ENCODE measurements around the gene DCAF12. TPM values are rescaled to one million over a fixed set of nuclear protein-coding genes. Genes with fewer than 3 reads are reported as not detected.

Gene DCAF12
- total and polyA plus RNA-seq, 2 of the 13 experiments (the other 11 are each of a cell fraction or from before 2014, with no cell fraction given), result 26.8 to 37.4 TPM

GRCh38 chr9:34126207-34127034, at the start of gene DCAF12 (continued):
- TF ChIP-seq SP1 (IDR thresholded peaks at IDR 0.05), result no peak
- TF ChIP-seq SP1 (CRISPR knock-in tag; IDR thresholded peaks at IDR 0.05), result no peak; the same call in 1 of the 2 replicates
- peak; percentile 83 for TF ChIP-seq ZNF878 (CRISPR knock-in tag; IDR thresholded peaks at IDR 0.05)
- TF ChIP-seq RBFOX2 (IDR thresholded peaks at IDR 0.05; ENCODE audit: low read depth, low read length), result peak; percentile 87
- no peak for TF ChIP-seq STAT6 (CRISPR knock-in tag; IDR thresholded peaks at IDR 0.05; ENCODE audit: borderline replicate concordance)
- no peak for TF ChIP-seq ZNF780A (CRISPR knock-in tag; IDR thresholded peaks at IDR 0.05)
- TF ChIP-seq ZNF549 (CRISPR knock-in tag; IDR thresholded peaks at IDR 0.05), result no peak
- TF ChIP-seq PPARG (CRISPR knock-in tag; conservative IDR thresholded peaks at IDR 0.05), result no peak
- TF ChIP-seq ARNT2 (CRISPR knock-in tag; IDR thresholded peaks at IDR 0.05; ENCODE audit: low read depth), result peak; percentile 75
- TF ChIP-seq ZNF512 (CRISPR knock-in tag; IDR thresholded peaks at IDR 0.05), result no peak
- TF ChIP-seq TMF1 (CRISPR knock-in tag; IDR thresholded peaks at IDR 0.05; ENCODE audit: low read depth), result 0 out of 2 replicates have a peak, but pooled peaks have one; percentile 19
- TF ChIP-seq DPF2 (CRISPR knock-in tag; IDR thresholded peaks at IDR 0.05; ENCODE audit: borderline replicate concordance, low read depth), result no peak; the same call in 1 of the 2 replicates
- no peak for TF ChIP-seq GPN1 (CRISPR knock-in tag; IDR thresholded peaks at IDR 0.05; ENCODE audit: borderline replicate concordance)
- TF ChIP-seq JDP2 (CRISPR knock-in tag; IDR thresholded peaks at IDR 0.05; ENCODE audit: borderline replicate concordance), result no peak
- TF ChIP-seq TBP (CRISPR knock-in tag; IDR thresholded peaks at IDR 0.05), result no peak
- peak; percentile 80 for TF ChIP-seq ZGPAT (CRISPR knock-in tag; IDR thresholded peaks at IDR 0.05)
- TF ChIP-seq FOXK1 (CRISPR knock-in tag; IDR thresholded peaks at IDR 0.05; ENCODE audit: borderline replicate concordance, low read depth), result peak; percentile 58; the same call in 1 of the 2 replicates
- TF ChIP-seq ZFP36 (IDR thresholded peaks at IDR 0.05; ENCODE audit: borderline replicate concordance, low read depth, low read length, partially characterized antibody), result no peak
- no peak for TF ChIP-seq ADNP (CRISPR knock-in tag; IDR thresholded peaks at IDR 0.05)
- TF ChIP-seq NR1H2 (CRISPR knock-in tag; IDR thresholded peaks at IDR 0.05; ENCODE audit: borderline replicate concordance, low read depth), result no peak
- TF ChIP-seq GATAD1 (CRISPR knock-in tag; IDR thresholded peaks at IDR 0.05), result peak; percentile 80
- no peak for TF ChIP-seq SIX4 (CRISPR knock-in tag; IDR thresholded peaks at IDR 0.05)
- TF ChIP-seq ZNF572 (CRISPR knock-in tag; IDR thresholded peaks at IDR 0.05), result no peak
- TF ChIP-seq YY1 (IDR thresholded peaks at IDR 0.05; ENCODE audit: insufficient read depth, insufficient replicate concordance, low read depth, low read length), result peak; percentile 28
- TF ChIP-seq ZNF20 (CRISPR knock-in tag; IDR thresholded peaks at IDR 0.05), result no peak
